Stimulated activated CD8-positive, alpha-beta memory T cell treated with anti-CD3 and anti-CD28 coated beads, Interleukin-7, amount 100 ng/mL, for 4 hours (primary cell): Measurements from ENCODE around the gene SLC13A4.
"Not testable (repeated sequence)": the region's sequence is repeated elsewhere in the genome, so short reads cannot be mapped to it uniquely, and the experiment has no call there.

Experiments used
- DNase-seq, 2 donors: peaks; one replicate each; pipeline ENCODE4 v3.0.0-alpha.2; 2020; ENCODE audit warnings: low read depth in 2 of 2

Gene SLC13A4

DNA sequence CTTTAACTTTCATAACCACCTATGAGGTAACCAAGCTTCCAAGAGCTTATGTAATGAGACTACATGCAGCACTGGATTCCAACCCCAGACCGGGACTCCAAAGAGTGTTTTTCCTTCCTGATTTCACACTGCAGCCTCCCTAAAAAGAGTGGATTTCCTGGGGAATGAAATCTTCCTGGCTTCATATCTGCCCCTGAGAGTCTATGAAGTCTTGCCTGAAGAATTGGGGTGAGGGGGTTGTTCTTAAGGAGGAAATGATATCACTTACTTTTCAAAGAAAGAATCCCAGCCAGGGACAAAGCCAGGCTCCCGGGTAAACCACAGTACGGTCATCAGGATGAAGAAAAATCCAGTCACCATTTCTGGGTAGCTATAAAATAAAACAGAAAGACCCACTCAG is 35.9 kb downstream of the SLC13A4 start:
- no peak for DNase-seq

DNA sequence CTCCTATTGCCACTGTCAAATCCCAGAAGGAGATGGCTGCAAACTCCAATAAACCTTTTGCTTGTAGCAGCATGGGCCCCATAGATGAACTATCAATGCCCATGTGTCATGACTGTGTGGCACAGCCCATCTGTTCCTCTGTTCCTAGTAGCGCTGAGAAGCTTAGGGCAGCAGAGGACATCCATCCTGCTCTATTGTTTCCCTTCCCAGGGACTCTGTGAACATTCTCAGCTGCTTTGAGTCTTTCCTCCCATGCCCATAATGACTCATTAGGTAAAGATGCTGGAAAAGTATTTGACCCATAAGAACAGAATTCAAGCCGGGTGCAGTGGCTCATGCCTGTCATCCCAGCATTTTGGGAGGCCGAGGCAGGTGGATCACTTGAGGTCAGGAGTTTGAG is 37.4 kb downstream of the SLC13A4 start:
- no peak for DNase-seq

DNA sequence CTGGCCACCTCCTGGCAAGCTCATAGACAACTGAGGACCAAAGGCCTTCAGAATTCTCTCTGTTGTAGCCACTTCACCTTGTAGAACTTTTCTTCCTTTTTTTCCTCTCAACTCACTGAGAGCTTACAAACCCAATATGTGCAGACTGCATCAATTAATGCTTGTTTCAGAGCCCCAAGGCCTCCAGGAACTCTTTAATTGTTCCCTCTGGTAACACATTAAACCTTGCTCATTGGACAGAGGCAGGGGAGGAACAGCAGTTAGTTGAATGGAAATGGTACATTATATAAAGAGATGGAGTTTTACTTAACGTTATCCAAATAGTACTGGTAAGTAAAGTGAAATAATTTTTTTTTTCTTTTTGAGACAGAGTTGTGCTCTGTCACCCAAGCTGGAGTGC is 40.5 kb downstream of the SLC13A4 start:
- DNase-seq: no peak

DNA sequence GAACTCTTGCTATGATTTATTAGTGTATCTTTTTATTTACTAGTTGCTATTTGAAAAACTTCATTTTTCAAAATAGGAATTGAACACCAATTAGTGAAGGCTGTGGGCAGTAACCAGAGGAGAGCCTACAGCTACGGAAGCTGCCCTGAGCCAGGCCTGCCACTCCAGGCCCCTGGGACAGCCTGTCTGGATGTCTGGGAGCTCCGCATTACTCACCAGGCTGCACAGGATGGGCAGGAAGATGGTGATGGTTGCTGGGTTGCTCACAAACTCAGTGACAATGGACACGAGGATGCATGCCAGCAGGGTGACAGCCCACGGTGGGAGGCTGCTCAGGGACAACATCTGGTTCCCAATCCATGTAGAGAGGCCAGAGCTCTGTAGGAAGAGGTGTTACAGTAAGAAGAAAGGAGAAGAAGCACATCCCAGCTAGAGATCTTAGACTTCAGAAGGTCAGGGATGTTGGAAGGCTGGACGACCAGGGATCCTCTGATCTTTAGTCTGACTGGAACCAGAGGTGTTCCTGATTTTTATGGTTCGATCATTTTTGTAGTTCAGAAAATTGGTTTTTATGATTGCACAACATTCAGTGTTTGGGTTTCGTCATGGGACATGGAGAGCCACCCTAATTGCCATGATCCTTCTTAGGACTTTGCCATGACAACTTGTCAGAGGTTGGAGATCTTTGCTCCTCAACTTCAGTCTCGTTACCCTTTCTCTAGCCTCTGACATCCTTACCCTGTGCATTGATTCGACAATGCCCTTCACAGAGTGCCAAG is 42.5 kb downstream of the SLC13A4 start:
- no peak for DNase-seq

GRCh38 chr7:135684699-135685098 is 43.3 kb downstream of the SLC13A4 start:
- no peak for DNase-seq

- DNase-seq: no peak
Observed at GRCh38 chr7:135684136-135684535, 43.9 kb downstream of the SLC13A4 start.

GRCh38 chr7:135683609-135684008 is 44.4 kb downstream of the SLC13A4 start:
- DNase-seq: no peak

- no peak for DNase-seq
Observed at GRCh38 chr7:135682191-135682590, 45.8 kb downstream of the SLC13A4 start.

- DNase-seq: no peak
Observed at GRCh38 chr7:135681762-135682161, 46.2 kb downstream of the SLC13A4 start.

GRCh38 chr7:135678612-135679575 is 49.1 kb downstream of the SLC13A4 start:
- DNase-seq: no peak

GRCh38 chr7:135673360-135673706 is 54.7 kb downstream of the SLC13A4 start:
- DNase-seq: no peak

DNA sequence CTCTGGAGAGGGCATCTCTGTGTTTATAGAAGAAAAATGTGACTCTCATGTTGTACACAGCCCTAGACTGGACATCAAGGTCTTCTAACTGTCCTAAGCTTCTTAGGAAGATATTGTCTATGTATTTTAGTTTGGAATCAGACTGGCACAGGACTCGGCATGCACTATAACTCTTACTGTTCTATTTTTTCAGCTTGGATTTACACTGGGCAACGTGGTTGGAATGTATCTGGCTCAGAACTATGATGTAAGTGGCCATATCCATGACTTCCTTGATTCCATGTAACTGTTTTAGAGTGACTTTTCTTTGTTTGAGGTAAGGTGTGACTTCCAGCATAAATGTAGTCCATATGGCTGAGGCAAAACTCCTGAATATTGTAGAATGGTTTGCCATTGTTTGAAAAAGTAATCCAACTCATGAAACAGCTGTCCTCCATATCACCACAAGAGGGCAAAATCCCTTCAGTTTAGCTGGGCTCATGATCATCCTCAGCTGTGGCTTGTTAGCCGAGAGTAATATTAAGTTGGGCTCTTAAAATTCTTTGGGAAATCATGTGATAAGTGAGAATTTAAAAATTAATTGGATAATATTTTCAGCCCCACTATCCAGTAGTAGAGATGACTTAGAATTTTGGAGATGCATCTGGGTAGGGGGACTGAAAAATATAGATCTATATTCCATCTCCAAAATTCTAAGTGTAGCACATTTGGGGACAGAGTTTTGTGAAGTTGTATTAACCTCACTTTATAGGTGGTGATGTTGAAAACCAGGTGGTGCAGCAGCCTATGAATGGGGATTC is 55.2 kb downstream of the SLC13A4 start:
- no peak for DNase-seq

- DNase-seq: no peak
Observed at GRCh38 chr7:135670179-135670578, 57.8 kb downstream of the SLC13A4 start.

DNA sequence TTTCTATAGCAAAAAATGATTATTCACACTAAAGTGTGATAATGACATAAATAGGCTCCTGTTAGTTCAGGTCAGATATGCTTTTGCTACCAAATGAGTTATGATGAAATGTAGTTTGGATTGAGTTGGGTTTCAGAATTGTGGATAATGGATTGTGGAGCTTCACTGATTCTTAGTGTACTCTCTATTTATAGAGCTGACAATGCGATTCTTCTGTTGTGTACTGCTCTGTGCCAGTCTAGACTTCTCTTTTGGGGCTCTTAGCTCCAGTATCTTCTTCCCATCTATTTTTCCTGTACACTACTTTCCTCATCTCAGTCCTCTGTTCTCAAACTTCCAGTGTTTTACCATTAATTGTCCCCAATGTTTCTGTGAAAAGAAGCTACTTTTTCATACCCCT is 58.2 kb downstream of the SLC13A4 start:
- no peak for DNase-seq

DNA sequence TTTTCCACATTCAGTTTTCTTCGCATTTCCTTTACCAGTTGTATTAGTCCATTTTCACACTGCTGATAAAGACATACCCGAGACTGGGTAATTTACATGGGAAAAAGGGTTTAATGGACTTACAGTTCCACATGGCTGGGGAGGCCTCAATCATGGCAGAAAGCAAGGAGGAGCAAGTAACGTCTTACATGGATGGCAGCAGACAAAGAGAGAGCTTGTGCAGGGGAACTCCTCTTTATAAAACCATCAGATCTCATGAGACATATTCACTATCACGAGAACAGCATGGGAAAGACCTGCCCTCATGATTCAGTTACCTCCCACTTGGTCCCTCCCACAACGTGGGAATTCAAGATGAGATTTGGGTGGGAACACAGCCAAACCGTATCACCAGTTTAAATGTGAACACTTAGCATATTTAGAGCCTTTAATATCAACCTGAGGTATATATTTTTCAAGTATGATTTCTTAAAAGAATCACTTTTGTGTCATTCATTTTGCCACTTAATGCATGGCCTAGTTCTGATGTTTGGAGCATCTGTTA is 59.1 kb downstream of the SLC13A4 start:
- DNase-seq: not testable (repeated sequence)

DNA sequence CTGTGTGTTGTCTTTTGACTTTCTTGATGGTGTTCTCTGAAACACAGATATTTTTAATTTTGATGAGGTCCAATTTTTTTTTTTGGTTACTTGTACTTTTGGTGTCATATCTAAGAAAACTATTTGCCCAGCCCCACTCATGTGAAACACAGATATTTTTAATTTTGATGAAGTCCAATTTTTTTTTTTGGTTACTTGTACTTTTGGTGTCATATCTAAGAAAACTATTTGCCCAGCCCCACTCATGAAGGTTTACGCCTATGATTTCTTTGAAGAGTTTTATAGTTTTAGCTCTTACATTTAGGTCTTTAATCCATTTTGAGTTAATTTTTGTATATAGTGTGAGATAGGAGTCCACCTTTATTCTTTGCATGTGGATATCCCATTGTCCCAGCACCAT is 60.4 kb downstream of the SLC13A4 start:
- not testable (repeated sequence) for DNase-seq

DNA sequence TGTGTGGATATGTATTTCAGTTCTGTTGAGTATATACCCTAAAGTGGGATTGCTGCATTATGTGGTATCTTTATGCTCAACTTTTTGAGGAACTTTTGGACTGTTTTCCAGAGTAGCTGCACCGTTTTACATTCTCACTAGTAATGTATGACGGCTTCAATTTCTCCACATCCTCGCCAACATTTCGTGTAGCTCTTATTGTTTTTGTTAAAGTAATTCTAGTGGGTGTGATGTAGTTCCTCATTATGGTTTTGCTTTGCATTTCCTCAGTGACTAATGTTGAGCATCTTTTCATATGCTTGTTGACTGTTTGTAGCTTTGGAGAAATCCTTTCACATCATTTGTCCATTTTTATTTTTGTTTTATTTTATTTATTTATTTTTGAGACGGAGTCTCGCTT is 61.1 kb downstream of the SLC13A4 start:
- DNase-seq: no peak

DNA sequence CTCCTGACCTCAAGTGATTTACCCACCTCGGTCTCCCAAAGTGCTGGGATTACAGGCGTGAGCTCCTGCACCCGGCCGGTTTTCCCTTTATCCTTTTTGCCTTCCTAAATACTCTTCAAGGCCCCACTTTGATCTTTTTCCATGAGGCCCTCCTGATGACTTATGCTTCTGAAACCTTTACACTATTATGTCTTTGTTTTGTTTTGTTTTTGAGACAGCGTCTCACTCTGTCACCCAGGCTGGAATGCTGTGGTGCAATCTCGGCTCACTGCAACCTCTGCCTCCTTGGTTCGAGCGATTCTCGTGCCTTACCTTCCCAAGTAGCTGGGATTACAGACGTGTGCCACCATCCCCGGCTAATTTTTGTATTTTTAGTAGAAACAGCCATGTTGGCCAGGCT is 61.8 kb downstream of the SLC13A4 start:
- no peak for DNase-seq

DNA sequence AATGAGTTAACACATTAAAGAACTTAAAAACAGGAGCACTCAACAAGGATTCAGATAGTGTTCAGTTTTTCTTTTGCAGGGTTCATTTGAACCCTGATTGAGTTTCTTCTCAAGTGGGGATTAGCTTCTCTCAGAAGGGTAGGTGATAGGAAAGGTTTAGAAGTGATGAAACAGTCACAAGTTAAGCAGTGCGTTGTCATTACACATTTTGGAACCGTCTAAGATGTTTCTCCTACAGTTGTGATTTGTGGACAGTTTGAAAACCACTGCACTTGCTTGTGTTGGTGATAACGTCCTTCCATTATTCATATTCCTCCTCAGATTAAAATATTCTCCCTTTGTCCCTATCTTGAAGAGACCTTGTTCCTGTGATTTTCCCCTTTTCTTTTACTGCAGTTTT is 62.9 kb downstream of the SLC13A4 start:
- no peak for DNase-seq

DNA sequence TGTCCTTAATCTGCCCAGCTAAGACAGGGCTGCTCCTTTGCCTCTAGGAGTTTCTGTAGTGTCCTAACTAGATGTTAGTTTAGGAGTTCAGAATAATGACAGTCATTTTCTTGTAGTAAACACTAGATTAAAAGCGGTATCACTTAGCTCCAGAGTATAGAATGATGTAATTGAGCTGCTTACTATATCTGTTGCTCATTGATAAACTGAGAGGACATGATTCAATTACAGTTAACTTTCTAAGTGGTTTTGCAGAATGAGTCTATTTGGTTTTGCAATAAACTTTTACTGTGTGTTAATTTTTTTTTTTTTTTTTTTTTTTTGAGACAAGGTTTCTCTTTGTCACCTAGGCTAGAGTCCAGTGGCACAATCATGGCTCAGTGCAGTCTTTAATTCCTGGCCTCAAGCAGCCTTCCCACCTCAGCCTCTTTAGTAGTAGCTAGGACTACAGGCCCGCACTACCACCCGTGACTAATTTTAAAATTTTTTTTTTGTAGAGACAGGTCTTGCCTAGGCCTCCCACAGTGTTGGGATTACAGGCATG is 63.9 kb downstream of the SLC13A4 start:
- DNase-seq: no peak

- peak; percentile 91 to 93 for DNase-seq
Observed at GRCh38 chr7:135662373-135663114, 65.4 kb downstream of the SLC13A4 start, which contains the start of gene STMP1. Gene STMP1 (plus strand): TSS chr7:135662514.
